ENCODE measurements around the gene ATP8B2.
A peak's percentile ranks its signal among the peaks of the same experiment; 100 is the strongest.
"Not testable (repeated sequence)": the region's sequence is repeated elsewhere in the genome, so short reads cannot be mapped to it uniquely, and the experiment has no call there.

The ATP8B2 gene

GRCh38 chr1:154346276-154346917 lies 21.1 kb downstream of the ATP8B2 start:
- DNase-seq (ENCODE audit: low spot score): no peak

GRCh38 chr1:154347961-154348360 lies 22.6 kb downstream of the ATP8B2 start:
- no peak for DNase-seq (ENCODE audit: low spot score)

- peak; percentile 19 for DNase-seq (ENCODE audit: low spot score)
Measured at GRCh38 chr1:154348429-154349076, 23.2 kb downstream of the ATP8B2 start.

GRCh38 chr1:154349121-154349520 lies 23.8 kb downstream of the ATP8B2 start:
- no peak for DNase-seq (ENCODE audit: low spot score)

- DNase-seq (ENCODE audit: low spot score): no peak
Measured at GRCh38 chr1:154350383-154350782, 25.1 kb downstream of the ATP8B2 start.

- DNase-seq (ENCODE audit: low spot score): no peak
Measured at GRCh38 chr1:154351363-154352068, 26.2 kb downstream of the ATP8B2 start.

- no peak for DNase-seq (ENCODE audit: low spot score)
Measured at GRCh38 chr1:154352245-154352580, 26.9 kb downstream of the ATP8B2 start.

- no peak for DNase-seq (ENCODE audit: low spot score)
Measured at GRCh38 chr1:154352581-154353459, 27.5 kb downstream of the ATP8B2 start.

GRCh38 chr1:154353460-154353904 lies 28.2 kb downstream of the ATP8B2 start:
- DNase-seq (ENCODE audit: low spot score): peak; percentile 31

- DNase-seq (ENCODE audit: low spot score): no peak
Measured at GRCh38 chr1:154353966-154354365, 28.6 kb downstream of the ATP8B2 start.

GRCh38 chr1:154358519-154358918 lies 33.2 kb downstream of the ATP8B2 start:
- no peak for DNase-seq (ENCODE audit: low spot score)

- DNase-seq (ENCODE audit: low spot score): no peak
Measured at GRCh38 chr1:154360288-154360687, 35.0 kb downstream of the ATP8B2 start.

GRCh38 chr1:154360881-154361280 lies 35.6 kb downstream of the ATP8B2 start:
- not testable (repeated sequence) for DNase-seq (ENCODE audit: low spot score)

GRCh38 chr1:154361357-154361756 lies 36.0 kb downstream of the ATP8B2 start:
- DNase-seq (ENCODE audit: low spot score): no peak

GRCh38 chr1:154371436-154371835 lies 46.1 kb downstream of the ATP8B2 start:
- no peak for DNase-seq (ENCODE audit: low spot score)

GRCh38 chr1:154373777-154374357 lies 48.5 kb downstream of the ATP8B2 start:
- DNase-seq (ENCODE audit: low spot score): not testable (repeated sequence)

GRCh38 chr1:154379301-154379700 lies 54.0 kb downstream of the ATP8B2 start:
- no peak for DNase-seq (ENCODE audit: low spot score)

GRCh38 chr1:154384650-154385489 lies 59.5 kb downstream of the ATP8B2 start:
- no peak for DNase-seq (ENCODE audit: low spot score)

GRCh38 chr1:154386643-154387352 lies 61.5 kb downstream of the ATP8B2 start:
- DNase-seq (ENCODE audit: low spot score): no peak

GRCh38 chr1:154391086-154391770 lies 65.9 kb downstream of the ATP8B2 start:
- DNase-seq (ENCODE audit: low spot score): no peak

All from RKO (cell line).